Lower lobe of right lung (tissue), 2 donors: Measurements from ENCODE around the gene RRP7A. TPM values are rescaled to one million over a fixed set of nuclear protein-coding genes. Genes with fewer than 3 reads are reported as not detected.
A peak's percentile ranks its signal among the peaks of the same experiment; 100 is the strongest.
"Not testable (repeated sequence)": the region's sequence is repeated elsewhere in the genome, so short reads cannot be mapped to it uniquely, and the experiment has no call there.

Experiments used
- ATAC-seq, 2 donors: fragments of 200-7000 bp; cut with Tn5 transposase; one replicate each; pipeline ENCODE4 v1.9.1; 2020 to 2022; ENCODE audit warnings: mild to moderate bottlenecking in 2 of 2, moderate library complexity in 2 of 2
- DNase-seq: peaks from one replicate; pipeline ENCODE4 v3.0.0-alpha.2; 2020
- H3K27ac ChIP-seq: fragments of 200-600 bp; one replicate; pipeline ENCODE4 v1.8.0; 2022
- H3K27me3 ChIP-seq: fragments of 200-600 bp; one replicate; pipeline ENCODE4 v1.8.0; 2022; ENCODE audit warnings: low read depth
- H3K36me3 ChIP-seq: fragments of 200-600 bp; one replicate; pipeline ENCODE4 v1.8.0; 2022; ENCODE audit warnings: mild to moderate bottlenecking
- H3K4me1 ChIP-seq: fragments of 200-600 bp; one replicate; pipeline ENCODE4 v1.8.0; 2022
- H3K4me3 ChIP-seq: fragments of 200-600 bp; one replicate; pipeline ENCODE4 v1.8.0; 2022; ENCODE audit warnings: mild to moderate bottlenecking
- H3K9me3 ChIP-seq: fragments of 200-600 bp; one replicate; pipeline ENCODE4 v1.8.0; 2022
- intact Hi-C: fragments of 100-400 bp; cut with DNase I; formaldehyde crosslinking; loops from one replicate; pipeline ENCODE4 v1.11.0; 2022
- total RNA-seq: library from RNA; stranded (reverse); fragmentation: NEBNext Ultra II Directional; extraction: Animal tissue kit (Norgen Biotek cat#: 25700); gene quantifications from one replicate; pipeline ENCODE4 v1.2.1, GENCODE V29; 2021
- TF ChIP-seq, protein P1 (sequence below): fragments of 200-600 bp; IDR thresholded peaks from one replicate; pipeline ENCODE4 v1.8.0; 2022; ENCODE audit warnings: antibody characterized with exemption, mild to moderate bottlenecking
- donor health status: DM: no; HTN: yes; CAD: no; lungs with severe emphysema.

The RRP7A gene
- total RNA-seq, 1 donor from 2014 or later: 34.4 TPM

DNA sequence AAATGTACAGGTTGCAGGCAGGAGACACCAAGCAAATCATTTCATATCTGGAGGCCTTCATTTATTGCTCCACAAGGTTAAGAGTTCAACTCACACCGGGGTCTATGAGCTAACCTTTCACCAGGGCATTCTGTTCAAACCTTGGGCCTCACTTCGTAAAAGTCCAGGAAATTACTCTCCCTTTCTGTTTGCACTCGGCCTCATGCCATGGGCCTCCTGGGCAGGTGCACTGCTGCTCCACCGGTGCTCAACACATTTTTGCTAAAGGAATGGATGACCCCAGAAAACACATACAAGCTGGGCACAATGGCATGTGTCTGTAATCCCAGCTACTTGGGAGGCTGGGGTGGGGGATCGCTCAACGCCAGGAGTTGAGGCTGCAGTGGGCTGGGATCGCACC, 16.6 kb upstream of the RRP7A start:
- DNase-seq (no peak), ATAC-seq (no peak)
- Histone ChIP-seq H3K9me3 (no peaks in the 10 kb centered on the region), H3K36me3 (no peaks in the 10 kb centered on the region), H3K4me3 (no peak overlapping the region), H3K4me1 (peaks cover 6% of the 10 kb centered on the region), H3K27ac (no peak overlapping the region), H3K27me3 (no peaks in the 10 kb centered on the region)
- TF ChIP-seq, protein P1, sequence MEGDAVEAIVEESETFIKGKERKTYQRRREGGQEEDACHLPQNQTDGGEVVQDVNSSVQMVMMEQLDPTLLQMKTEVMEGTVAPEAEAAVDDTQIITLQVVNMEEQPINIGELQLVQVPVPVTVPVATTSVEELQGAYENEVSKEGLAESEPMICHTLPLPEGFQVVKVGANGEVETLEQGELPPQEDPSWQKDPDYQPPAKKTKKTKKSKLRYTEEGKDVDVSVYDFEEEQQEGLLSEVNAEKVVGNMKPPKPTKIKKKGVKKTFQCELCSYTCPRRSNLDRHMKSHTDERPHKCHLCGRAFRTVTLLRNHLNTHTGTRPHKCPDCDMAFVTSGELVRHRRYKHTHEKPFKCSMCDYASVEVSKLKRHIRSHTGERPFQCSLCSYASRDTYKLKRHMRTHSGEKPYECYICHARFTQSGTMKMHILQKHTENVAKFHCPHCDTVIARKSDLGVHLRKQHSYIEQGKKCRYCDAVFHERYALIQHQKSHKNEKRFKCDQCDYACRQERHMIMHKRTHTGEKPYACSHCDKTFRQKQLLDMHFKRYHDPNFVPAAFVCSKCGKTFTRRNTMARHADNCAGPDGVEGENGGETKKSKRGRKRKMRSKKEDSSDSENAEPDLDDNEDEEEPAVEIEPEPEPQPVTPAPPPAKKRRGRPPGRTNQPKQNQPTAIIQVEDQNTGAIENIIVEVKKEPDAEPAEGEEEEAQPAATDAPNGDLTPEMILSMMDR: no peak
- intact Hi-C loops: no loop called here

DNA sequence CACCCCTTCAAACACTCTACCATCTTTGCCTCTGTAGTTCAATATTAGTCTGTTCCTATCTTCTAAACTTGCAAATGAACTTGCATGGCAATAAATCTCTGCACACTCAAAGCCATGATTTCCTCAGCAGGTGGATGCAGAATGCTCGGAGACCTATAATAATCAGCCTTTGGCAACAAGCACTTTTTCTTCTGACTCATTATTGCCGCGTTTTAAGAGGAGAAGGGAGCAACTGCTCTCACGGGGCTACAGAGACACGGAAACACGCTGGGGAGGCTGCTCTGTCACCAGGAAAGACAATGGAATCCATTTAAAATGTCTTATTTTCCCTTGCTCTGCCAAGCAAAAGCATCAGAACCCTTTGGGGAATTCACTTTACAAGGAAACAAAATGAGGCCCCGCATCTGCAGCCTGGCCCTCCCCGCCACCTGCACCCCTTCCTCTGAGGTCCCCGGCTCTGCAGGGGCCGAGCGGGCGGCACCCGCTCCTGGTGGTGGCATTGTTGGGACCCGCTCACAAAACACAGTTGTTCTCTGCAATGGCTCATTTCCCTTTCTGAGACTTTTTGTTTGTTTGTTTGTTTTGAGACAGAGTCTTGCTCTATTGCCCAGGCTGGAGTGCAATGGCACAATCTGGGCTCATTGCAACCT, 15.6 kb upstream of the RRP7A start:
- H3K9me3 ChIP-seq, H3K4me1 ChIP-seq, intact Hi-C loops, H3K4me3 ChIP-seq, DNase-seq, ATAC-seq, H3K27ac ChIP-seq, H3K36me3 ChIP-seq, H3K27me3 ChIP-seq: not testable (repeated sequence)

DNA sequence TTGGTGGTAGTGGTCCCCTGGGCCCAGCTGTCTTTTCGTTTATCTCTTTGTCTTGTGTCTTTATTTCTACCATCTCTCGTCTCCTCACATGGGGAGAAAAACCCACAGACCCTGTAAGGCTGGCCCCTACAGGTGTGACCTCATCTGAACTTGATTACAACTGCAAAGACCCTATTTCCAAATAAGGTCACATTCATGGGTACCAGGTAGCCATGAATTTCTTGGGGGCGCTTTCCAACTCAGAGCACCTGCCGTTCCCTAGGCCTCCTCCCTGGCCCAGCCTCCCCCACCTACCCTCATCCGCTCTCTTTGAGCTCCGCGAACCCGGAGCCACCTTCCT, 14.0 kb upstream of the RRP7A start:
- Histone ChIP-seq H3K36me3 (no peaks in the 10 kb centered on the region), H3K4me3 (no peak overlapping the region), H3K9me3 (no peaks in the 10 kb centered on the region), H3K4me1 (peaks cover 6% of the 10 kb centered on the region), H3K27me3 (no peaks in the 10 kb centered on the region), H3K27ac (no peak overlapping the region)
- no peak for DNase-seq
- TF ChIP-seq, protein P1: no peak
- intact Hi-C loops: no loop called here
- ATAC-seq: no peak

DNA sequence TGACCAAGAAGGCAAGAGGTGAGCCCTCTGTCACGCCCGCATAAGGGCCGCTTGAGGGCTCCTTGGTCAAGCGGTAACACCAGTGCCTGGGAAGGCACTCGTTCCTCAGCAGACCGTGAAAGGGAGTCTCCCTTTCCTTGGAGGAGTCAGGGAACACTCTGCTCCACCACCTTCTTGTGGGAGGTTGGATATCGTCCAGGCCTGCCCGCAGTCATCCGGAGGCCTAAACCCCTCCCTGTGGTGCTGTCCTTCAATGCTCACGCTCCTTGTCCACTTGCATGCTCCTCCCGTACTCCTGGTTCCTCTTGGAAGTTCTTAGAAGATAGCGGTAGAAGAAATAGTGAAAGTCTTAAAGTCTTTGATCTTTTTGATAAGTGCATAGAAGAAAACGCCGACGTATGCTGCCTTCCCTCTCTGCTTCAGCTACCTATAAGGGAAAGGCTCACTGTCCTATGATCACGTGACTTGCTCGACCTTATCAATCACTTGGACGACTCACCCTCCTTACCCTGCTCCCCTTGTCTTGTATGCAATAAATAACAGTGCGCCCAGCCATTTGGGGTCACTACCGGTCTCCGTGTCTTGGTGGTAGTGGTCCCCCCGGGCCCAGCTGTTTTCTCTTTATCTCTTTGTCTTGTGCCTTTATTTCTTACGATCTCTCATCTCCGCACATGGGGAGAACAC, 11.9 kb upstream of the RRP7A start:
- H3K36me3 ChIP-seq, H3K4me3 ChIP-seq, H3K27ac ChIP-seq, intact Hi-C loops, H3K4me1 ChIP-seq, H3K27me3 ChIP-seq, H3K9me3 ChIP-seq, ATAC-seq, DNase-seq: not testable (repeated sequence)

DNA sequence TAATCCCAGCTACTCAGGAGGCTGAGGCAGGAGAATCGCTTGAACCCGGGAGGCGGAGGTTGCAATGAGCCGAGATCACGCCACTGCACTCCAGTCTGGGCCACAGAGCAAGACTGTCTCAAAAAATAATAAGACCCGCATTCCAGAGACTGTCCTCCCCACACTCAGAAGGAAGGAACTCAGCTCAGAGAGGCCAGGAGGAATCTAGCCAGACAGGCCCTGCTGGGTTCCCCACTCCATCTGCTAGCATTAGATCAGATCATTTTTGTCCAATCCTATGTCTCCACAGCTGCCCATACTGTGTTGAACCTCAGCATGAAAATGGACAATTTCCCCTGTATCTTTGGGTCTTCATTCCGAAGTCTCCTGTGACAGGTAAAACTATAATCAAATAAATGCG, 9.8 kb upstream of the RRP7A start:
- H3K36me3 ChIP-seq, intact Hi-C loops: not testable (repeated sequence)
- peak in 1 of 2 donors; percentile 50 for ATAC-seq

DNA sequence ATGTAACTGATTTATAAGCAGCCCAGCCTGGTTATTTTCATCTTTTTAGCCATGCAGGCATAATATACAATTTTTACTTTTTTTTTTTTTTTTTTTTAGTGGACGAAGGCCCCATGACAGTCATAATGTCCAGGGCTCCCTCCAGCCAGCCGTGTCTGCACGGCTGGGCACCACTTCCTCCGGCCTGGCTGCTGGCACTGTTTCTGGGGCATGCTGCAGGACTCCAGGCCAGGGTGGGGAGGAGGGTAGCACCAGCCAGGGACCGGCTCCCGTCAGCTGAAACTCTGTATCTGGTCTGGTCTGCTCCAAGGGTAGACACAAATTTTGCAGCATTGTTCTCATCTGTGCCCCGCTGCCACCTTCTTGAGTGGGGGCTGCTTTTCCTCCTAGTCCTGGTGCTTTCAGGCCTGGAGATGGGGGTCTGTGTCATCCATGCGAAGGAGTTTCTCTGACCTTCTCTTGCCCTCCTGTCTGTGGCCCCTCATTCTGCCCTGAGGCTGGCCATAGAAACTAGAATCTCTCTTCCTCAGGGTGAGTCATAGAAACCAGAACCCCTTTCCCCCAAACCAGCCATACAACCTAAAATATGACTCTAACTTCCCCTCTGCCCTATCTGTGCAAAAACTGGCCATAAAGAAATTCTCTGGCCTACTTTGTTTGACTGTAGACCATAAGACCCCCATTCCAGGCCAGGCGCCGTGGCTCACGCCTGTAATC, 9.2 kb upstream of the RRP7A start:
- Histone ChIP-seq H3K36me3 (no peaks in the 10 kb centered on the region), H3K27me3 (no peaks in the 10 kb centered on the region), H3K27ac (no peak overlapping the region), H3K9me3 (no peaks in the 10 kb centered on the region), H3K4me1 (no peaks in the 10 kb centered on the region), H3K4me3 (no peak overlapping the region)
- TF ChIP-seq, protein P1: no peak
- intact Hi-C loops: no loop called here
- DNase-seq (no peak), ATAC-seq (no peak)

More for the DNA sequence above, 9.8 kb upstream of the RRP7A start:
- DNase-seq, H3K27ac ChIP-seq, H3K4me1 ChIP-seq, H3K4me3 ChIP-seq, H3K9me3 ChIP-seq, H3K27me3 ChIP-seq: not testable (repeated sequence)

DNA sequence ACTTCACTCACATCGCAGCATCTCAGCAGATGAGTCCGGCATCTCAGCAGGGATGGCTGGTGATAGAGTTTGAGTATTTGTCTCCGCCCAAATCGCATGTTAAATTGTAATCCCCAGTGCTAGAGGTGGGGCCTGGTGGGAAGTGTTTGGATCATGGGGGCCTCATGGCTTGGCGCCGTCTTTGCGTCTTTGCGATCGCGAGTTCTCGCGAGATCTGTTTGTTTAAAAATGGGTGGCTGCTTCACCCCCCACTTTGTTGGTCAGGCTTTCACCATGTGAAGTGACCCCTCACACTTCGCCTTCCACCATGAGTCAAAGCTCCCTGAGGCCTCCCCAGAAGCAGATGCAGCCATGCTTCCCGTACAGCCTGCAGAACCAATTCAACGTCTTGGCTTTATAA, 3.0 kb upstream of the RRP7A start:
- intact Hi-C loops: no loop called here
- Histone ChIP-seq H3K4me1 (peaks cover 11% of the 10 kb centered on the region), H3K27ac (no peak overlapping the region), H3K27me3 (no peaks in the 10 kb centered on the region), H3K9me3 (no peaks in the 10 kb centered on the region), H3K36me3 (no peaks in the 10 kb centered on the region), H3K4me3 (no peak overlapping the region)
- ATAC-seq (no peak), DNase-seq (no peak)
- TF ChIP-seq, protein P1: no peak
